Mononuclear cell (primary cell): ENCODE results near the gene SMIM44. TPM values are rescaled to one million over a fixed set of nuclear protein-coding genes. Genes with fewer than 3 reads are reported as not detected.
A peak's percentile ranks its signal among the peaks of the same experiment; 100 is the strongest.
"Not testable (repeated sequence)": the region's sequence is repeated elsewhere in the genome, so short reads cannot be mapped to it uniquely, and the experiment has no call there.

Source experiments
- H3K27me3 ChIP-seq: 2 replicates; pipeline ENCODE4 v1.6.0; 2011; ENCODE audit warnings: low read length, control low read depth; ENCODE audit not compliant: insufficient read depth
- H3K4me1 ChIP-seq: 2 replicates; pipeline ENCODE4 v1.5.1; 2011; ENCODE audit warnings: mild to moderate bottlenecking, low read length, control low read depth; ENCODE audit not compliant: insufficient read depth
- H3K4me3 ChIP-seq: 2 replicates; pipeline ENCODE4 v1.5.1; 2011; ENCODE audit warnings: mild to moderate bottlenecking, low read length, moderate library complexity
- H3K9me3 ChIP-seq: 2 replicates; pipeline ENCODE4 v1.5.1; 2011; ENCODE audit warnings: low read depth, mild to moderate bottlenecking, control low read depth, low read length
- total RNA-seq: library from RNA; depleted of rRNA; stranded (reverse); fragments of >200 nt; gene quantifications from one replicate; pipeline ENCODE4 v1.2.3, GENCODE V29; 2012

The SMIM44 gene
- total RNA-seq, 1 donor = not detected

- Histone ChIP-seq H3K4me3 (no peak overlapping the region), H3K9me3 (no peaks in the 10 kb centered on the region), H3K4me1 (peaks cover 17% of the 10 kb centered on the region), H3K27me3 (no peaks in the 10 kb centered on the region)
Measured at GRCh38 chr19:3510727-3511126, 27.5 kb upstream of the SMIM44 start.

DNA sequence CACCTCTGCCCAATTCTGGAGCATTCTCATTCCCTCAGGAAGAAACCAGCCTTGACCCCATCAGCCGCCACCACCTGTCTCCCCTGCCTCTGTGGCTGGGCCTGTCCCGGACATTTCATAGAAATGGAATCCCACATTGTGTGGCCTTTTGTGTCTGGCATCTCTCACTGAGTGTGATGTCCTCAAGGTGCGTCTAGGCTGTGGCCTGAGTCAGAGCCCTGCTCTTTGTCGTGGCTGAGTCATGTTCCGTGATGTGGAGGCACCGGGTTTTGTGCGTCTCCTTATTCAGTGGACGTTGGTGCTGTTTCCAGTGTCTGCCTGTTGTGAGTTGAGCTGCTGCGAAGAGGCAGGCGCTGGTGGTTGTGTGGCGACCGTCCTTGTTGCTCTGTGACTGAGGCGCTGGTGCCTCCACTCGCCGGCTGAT lies 26.3 kb upstream of the SMIM44 start:
- Histone ChIP-seq H3K4me3 (no peak overlapping the region), H3K4me1 (peaks cover 27% of the 10 kb centered on the region), H3K9me3 (no peaks in the 10 kb centered on the region), H3K27me3 (no peaks in the 10 kb centered on the region)

- H3K27me3 ChIP-seq = no peaks in the 10 kb centered on the region
- H3K4me3 ChIP-seq = no peak overlapping the region
- H3K9me3 ChIP-seq = no peaks in the 10 kb centered on the region
- peaks cover 27% of the 10 kb centered on the region for H3K4me1 ChIP-seq
Measured at GRCh38 chr19:3508771-3509535, 25.7 kb upstream of the SMIM44 start.

DNA sequence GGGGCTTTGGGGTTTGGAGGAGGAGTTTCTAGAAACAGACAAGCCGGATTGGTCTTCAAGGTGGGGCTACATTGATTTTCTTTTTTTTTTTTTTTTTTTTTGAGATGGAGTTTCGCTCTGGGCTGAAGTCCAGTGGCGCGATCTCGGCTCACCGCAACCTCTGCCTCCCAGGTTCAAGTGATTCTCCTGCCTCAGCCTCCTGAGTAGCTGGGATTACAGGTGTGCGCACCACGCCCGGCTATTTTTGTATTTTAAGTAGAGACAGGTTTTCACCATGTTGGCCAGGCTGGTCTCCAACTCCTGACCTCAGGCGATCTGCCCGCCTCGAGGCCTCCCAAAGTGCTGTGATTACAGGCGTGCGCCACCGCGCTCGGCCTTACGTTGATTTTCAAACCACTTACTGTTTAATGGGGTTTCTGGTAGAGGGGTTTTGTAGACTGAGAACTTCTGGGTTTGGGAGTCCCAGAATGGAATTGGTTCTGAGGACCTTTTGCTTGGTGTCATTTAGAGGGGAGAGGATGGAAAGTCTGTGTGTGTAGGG lies 24.9 kb upstream of the SMIM44 start:
- H3K27me3 ChIP-seq, H3K4me3 ChIP-seq, H3K9me3 ChIP-seq: not testable (repeated sequence)
- H3K4me1 ChIP-seq = peaks cover 27% of the 10 kb centered on the region

DNA sequence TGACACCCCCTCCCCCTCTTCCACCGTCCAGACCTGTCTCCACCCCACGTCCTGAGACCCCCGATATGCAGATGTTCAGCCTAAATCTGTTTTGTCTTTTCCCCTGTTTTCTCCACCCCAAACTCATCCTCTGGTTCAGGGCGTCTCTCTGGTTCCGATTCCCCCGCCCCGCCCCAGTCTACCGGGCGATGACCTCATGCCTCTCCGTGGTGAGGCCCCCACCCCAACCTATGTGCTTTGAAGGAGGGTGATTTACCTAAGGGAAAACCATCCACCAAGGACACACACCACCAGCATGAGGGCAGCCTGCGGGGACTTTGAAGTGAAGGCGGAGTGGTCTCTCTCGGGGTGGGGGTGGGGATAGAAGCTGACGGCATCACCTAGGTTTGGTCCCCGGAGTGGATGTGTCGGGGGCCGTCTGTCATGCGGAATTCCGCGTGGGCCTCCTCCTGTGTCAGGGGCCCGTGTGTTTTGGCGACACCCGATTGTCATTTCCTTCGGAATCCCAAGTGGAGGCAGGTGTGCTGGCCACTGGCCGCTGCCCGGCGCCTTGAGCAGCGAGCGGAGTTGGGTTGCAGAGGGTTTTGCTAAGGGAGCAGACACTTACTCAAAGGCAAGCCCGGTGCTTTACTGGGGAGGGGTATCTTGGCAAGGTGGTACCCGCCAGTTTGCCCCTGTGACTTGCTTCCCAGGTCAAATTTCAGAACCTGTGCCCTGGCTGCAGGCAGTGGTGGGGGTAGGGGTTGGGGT lies 24.3 kb upstream of the SMIM44 start:
- peak overlapping the region; percentile 78 for H3K4me3 ChIP-seq
- peaks cover 27% of the 10 kb centered on the region for H3K4me1 ChIP-seq
- no peaks in the 10 kb centered on the region for H3K27me3 ChIP-seq
- H3K9me3 ChIP-seq = no peaks in the 10 kb centered on the region

- no peaks in the 10 kb centered on the region for H3K9me3 ChIP-seq
- H3K4me3 ChIP-seq = peak overlapping the region; percentile 78
- no peaks in the 10 kb centered on the region for H3K27me3 ChIP-seq
- H3K4me1 ChIP-seq = peaks cover 27% of the 10 kb centered on the region
Measured at GRCh38 chr19:3506384-3507340, 23.4 kb upstream of the SMIM44 start.

DNA sequence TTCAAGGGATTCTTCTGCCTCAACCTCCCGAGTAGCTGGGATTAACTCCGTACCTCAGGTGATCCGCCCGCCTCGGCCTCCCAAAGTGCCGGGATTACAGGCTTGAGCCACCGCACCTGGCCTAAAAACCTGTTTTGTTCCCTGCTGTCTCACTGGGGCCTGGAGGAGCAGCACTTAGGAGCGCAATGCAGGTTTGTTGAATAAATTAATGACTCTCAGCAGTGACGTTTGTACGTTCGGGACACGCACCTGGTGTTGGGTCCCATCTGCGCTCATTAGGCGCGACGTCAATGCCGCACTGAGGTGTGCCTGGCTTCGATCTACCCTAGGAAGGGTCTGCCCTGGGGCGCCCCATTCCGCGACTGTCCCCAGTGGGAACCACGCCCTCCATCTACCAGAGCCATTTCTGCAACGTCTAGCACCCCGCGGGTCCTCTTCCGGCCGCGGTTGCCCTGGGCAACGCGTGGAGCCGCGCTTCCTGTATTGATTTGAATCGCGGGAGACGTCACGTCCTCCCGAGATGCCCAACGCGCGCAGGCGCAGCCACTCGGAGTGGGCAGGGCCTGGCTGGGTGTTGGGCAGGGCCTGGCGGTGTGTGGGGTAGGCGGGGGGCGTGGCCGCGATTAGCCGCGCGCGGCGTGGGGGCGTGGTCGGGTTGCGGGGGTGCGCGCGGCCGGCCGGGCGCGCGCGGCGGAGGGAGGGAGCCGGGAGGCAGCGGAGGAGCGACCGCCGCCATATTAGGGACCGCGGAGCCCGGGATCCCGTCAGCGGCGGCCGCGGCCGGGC lies 22.6 kb upstream of the SMIM44 start, which contains the start of gene FZR1:
Gene FZR1 (plus strand): TSS at position 714 of the 786 bp plus-strand sequence. CDS start 16,679 bp downstream, outside the sequence.
- Histone ChIP-seq H3K27me3 (no peaks in the 10 kb centered on the region), H3K9me3 (no peaks in the 10 kb centered on the region), H3K4me1 (peaks cover 31% of the 10 kb centered on the region), H3K4me3 (peak within 1 kb of the TSS; percentile 78)

DNA sequence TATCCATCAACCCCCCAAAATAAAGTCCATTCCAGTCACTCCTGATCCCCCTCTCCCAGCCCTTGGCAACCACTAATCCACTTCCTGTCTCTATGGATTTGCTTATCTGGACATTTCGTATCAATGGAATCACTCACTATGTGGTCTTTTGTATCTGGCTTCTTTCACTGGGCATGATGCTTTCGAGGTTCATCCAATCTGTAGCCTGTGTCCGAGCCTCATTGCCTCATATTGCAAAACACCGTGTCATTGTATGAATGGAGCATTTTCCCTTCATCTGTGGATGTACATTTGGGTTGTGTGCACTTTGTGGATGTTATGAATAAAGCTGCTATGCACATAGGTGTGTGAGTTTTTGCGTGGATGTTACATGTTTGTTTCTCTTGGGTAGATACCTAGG lies 21.5 kb upstream of the SMIM44 start:
- peaks cover 37% of the 10 kb centered on the region for H3K4me1 ChIP-seq
- no peaks in the 10 kb centered on the region for H3K27me3 ChIP-seq
- no peaks in the 10 kb centered on the region for H3K9me3 ChIP-seq
- no peak overlapping the region for H3K4me3 ChIP-seq

GRCh38 chr19:3503036-3503572 lies 19.9 kb upstream of the SMIM44 start:
- Histone ChIP-seq H3K4me3 (no peak overlapping the region), H3K9me3 (no peaks in the 10 kb centered on the region), H3K27me3 (no peaks in the 10 kb centered on the region), H3K4me1 (peaks cover 37% of the 10 kb centered on the region)

DNA sequence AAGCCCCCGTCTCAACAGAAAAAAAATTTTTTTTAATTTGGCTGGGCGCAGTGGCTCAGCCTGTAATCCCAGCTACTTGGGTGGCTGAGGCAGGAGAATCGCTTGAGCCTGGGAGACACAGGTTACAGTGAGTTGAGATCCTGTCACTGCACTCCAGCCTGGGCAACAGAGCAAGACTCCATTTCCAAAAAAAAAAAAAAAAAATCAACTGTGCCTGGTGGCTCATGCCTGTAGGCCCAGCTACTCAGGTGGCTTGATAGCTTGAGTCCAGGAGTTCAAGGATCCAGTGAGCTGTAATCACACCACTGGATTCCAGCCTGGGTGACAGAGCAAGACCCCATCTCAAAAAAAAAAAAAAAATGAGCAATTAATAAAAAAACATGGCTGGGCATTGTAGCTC lies 18.5 kb upstream of the SMIM44 start:
- H3K9me3 ChIP-seq = no peaks in the 10 kb centered on the region

DNA sequence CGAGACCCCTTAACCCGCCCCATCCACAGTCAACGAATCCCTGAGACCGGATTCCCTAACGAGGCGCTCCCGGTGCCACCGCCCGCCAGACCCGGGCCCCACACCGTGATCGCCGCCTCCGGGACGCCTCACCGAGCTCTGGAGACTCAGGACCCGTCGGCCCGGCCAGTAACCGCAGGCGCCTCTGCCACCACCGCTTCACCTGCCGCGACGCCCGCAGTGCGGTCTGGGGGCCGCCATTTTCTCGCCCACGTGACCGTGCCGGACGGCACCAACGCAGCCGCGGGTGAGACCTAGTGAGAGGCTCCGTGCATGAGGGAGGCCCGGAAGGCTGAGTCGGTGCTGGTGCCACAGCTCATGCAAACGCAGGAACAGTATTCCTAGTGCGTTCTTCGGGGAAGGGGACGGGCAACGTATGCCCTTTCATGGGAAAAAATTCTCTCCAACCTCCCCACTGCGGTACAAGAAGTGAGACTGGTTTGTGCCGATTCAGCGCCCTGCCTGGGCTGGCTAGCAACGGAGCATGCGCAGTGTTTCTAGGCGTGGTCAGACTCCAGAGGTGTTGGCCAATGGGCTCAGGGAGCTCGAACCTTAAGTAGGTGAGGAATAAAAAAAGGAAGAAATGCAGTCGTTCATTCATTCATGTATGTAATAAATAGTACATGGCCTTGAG lies 17.3 kb upstream of the SMIM44 start, which contains the start of gene DOHH:
Gene DOHH (minus strand): TSS at position 246 of the 673 bp plus-strand sequence. CDS start 3,860 bp downstream, outside the sequence.
- Histone ChIP-seq H3K27me3 (no peaks in the 10 kb centered on the region), H3K9me3 (no peaks in the 10 kb centered on the region), H3K4me3 (peak within 1 kb of the TSS; percentile 86), H3K4me1 (peaks cover 27% of the 10 kb centered on the region)

More for the DNA sequence above, 18.5 kb upstream of the SMIM44 start:
- peaks cover 29% of the 10 kb centered on the region for H3K4me1 ChIP-seq
- no peaks in the 10 kb centered on the region for H3K27me3 ChIP-seq
- H3K4me3 ChIP-seq = no peak overlapping the region

DNA sequence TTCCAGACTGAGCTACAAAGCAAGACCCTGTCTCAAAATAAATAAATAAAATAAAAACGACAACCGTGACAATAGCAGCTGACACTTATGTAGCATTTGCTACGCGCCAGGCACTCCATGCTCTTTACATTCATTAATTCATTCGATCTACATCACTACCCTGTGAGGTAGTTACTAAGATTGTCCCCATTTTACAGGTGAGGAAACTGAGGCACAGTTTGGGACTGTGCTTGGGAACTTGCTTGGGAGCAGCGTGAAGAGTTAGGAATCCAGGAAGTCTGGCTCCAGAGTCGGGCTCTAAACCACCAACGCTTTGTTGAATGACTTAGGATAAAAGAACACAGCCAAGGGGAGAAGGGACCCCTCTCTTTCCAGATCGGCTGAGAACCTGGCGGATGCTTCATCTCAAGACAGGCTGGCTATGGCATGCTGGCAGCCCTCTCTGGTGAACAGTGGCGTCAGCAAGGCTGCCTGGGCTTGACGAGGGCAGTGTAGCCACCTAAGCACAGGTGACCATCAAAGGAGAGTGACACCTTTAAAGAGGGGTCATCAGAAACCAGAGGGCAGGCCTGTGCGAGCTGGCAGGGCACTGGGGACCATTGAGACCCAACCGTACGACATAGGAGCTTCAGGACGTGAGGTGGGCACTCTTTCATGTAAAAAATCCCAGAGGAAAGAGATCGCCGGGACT lies 16.6 kb upstream of the SMIM44 start:
- H3K27me3 ChIP-seq = no peaks in the 10 kb centered on the region
- no peaks in the 10 kb centered on the region for H3K9me3 ChIP-seq
- H3K4me1 ChIP-seq = peaks cover 20% of the 10 kb centered on the region
- H3K4me3 ChIP-seq = peak overlapping the region; percentile 86
